Activated T-helper 17 cell treated with anti-CD3 and anti-CD28 coated beads, Interleukin-2, amount 50 U/mL, for 72 hours (primary cell): ENCODE measurements around the gene IQCN. TPM values are rescaled to one million over a fixed set of nuclear protein-coding genes. Genes with fewer than 3 reads are reported as not detected.

Source experiments
- ATAC-seq: fragments of 150-1000 bp; cut with Tn5 transposase; replicated peaks from 2 replicates; pipeline ENCODE4 v1.10.0; 2021; ENCODE audit warnings: mild to moderate bottlenecking, moderate library complexity
- H3K27ac Mint-ChIP-seq: one replicate; pipeline ENCODE4 v1.8.0; 2022; ENCODE audit warnings: mixed read lengths
- H3K27me3 Mint-ChIP-seq: one replicate; pipeline ENCODE4 v1.8.0; 2022; ENCODE audit warnings: mixed read lengths
- H3K36me3 Mint-ChIP-seq: one replicate; pipeline ENCODE4 v1.8.0; 2022; ENCODE audit warnings: low read depth, mild to moderate bottlenecking, mixed read lengths
- H3K4me1 Mint-ChIP-seq: one replicate; pipeline ENCODE4 v1.8.0; 2022; ENCODE audit warnings: mixed read lengths
- H3K4me3 Mint-ChIP-seq: one replicate; pipeline ENCODE4 v1.8.0; 2022; ENCODE audit warnings: mild to moderate bottlenecking, mixed read lengths
- H3K9me3 Mint-ChIP-seq: one replicate; pipeline ENCODE4 v1.8.0; 2022; ENCODE audit warnings: mixed read lengths
- total RNA-seq, 2 donors: library from RNA; stranded (reverse); gene quantifications; one replicate each; pipeline ENCODE4 v1.2.3, GENCODE V29; 2022

IQCN gene
- total RNA-seq, 2 donors from 2014 or later: 1.1 to 1.3 TPM

GRCh38 chr19:18269070-18269723 lies 5.1 kb downstream of the IQCN start:
- no peaks in the 10 kb centered on the region for H3K9me3 Mint-ChIP-seq
- H3K4me3 Mint-ChIP-seq: no peak overlapping the region
- no peak for ATAC-seq
- no peaks in the 10 kb centered on the region for H3K4me1 Mint-ChIP-seq
- no peak overlapping the region for H3K27ac Mint-ChIP-seq
- no peaks in the 10 kb centered on the region for H3K27me3 Mint-ChIP-seq
- H3K36me3 Mint-ChIP-seq: no peaks in the 10 kb centered on the region

GRCh38 chr19:18266771-18267686 lies 7.2 kb downstream of the IQCN start:
- Mint-ChIP-seq H3K36me3 (no peaks in the 10 kb centered on the region), H3K4me3 (no peak overlapping the region), H3K27ac (no peak overlapping the region), H3K4me1 (no peaks in the 10 kb centered on the region), H3K9me3 (no peaks in the 10 kb centered on the region), H3K27me3 (no peaks in the 10 kb centered on the region)
- no peak for ATAC-seq

GRCh38 chr19:18265582-18265981 lies 8.7 kb downstream of the IQCN start:
- Mint-ChIP-seq H3K36me3 (no peaks in the 10 kb centered on the region), H3K27ac (no peak overlapping the region), H3K9me3 (no peaks in the 10 kb centered on the region), H3K27me3 (no peaks in the 10 kb centered on the region), H3K4me3 (no peak overlapping the region), H3K4me1 (no peaks in the 10 kb centered on the region)
- no peak for ATAC-seq

GRCh38 chr19:18264971-18265540 lies 9.2 kb downstream of the IQCN start:
- Mint-ChIP-seq H3K4me3 (no peak overlapping the region), H3K4me1 (no peaks in the 10 kb centered on the region), H3K36me3 (no peaks in the 10 kb centered on the region), H3K27ac (no peak overlapping the region), H3K9me3 (no peaks in the 10 kb centered on the region), H3K27me3 (no peaks in the 10 kb centered on the region)
- ATAC-seq: no peak

- Mint-ChIP-seq H3K4me3 (no peak overlapping the region), H3K36me3 (no peaks in the 10 kb centered on the region), H3K9me3 (no peaks in the 10 kb centered on the region), H3K27ac (no peak overlapping the region), H3K4me1 (no peaks in the 10 kb centered on the region), H3K27me3 (no peaks in the 10 kb centered on the region)
- ATAC-seq: no peak
Observed at GRCh38 chr19:18264137-18264854, 10.0 kb downstream of the IQCN start.

- no peak overlapping the region for H3K27ac Mint-ChIP-seq
- no peaks in the 10 kb centered on the region for H3K36me3 Mint-ChIP-seq
- no peaks in the 10 kb centered on the region for H3K27me3 Mint-ChIP-seq
- no peak for ATAC-seq
- no peaks in the 10 kb centered on the region for H3K9me3 Mint-ChIP-seq
- H3K4me3 Mint-ChIP-seq: no peak overlapping the region
- no peaks in the 10 kb centered on the region for H3K4me1 Mint-ChIP-seq
Observed at GRCh38 chr19:18263324-18264136, 10.7 kb downstream of the IQCN start.

GRCh38 chr19:18262917-18263316 lies 11.3 kb downstream of the IQCN start:
- Mint-ChIP-seq H3K9me3 (no peaks in the 10 kb centered on the region), H3K27me3 (no peaks in the 10 kb centered on the region), H3K4me1 (no peaks in the 10 kb centered on the region), H3K4me3 (no peak overlapping the region), H3K36me3 (no peaks in the 10 kb centered on the region), H3K27ac (no peak overlapping the region)
- no peak for ATAC-seq

GRCh38 chr19:18262144-18262543 lies 12.1 kb downstream of the IQCN start:
- Mint-ChIP-seq H3K4me1 (no peaks in the 10 kb centered on the region), H3K9me3 (no peaks in the 10 kb centered on the region), H3K4me3 (no peak overlapping the region), H3K36me3 (no peaks in the 10 kb centered on the region), H3K27ac (no peak overlapping the region), H3K27me3 (no peaks in the 10 kb centered on the region)
- ATAC-seq: no peak

- H3K27ac Mint-ChIP-seq: no peak overlapping the region
- no peaks in the 10 kb centered on the region for H3K9me3 Mint-ChIP-seq
- no peaks in the 10 kb centered on the region for H3K36me3 Mint-ChIP-seq
- no peak for ATAC-seq
- no peaks in the 10 kb centered on the region for H3K27me3 Mint-ChIP-seq
- H3K4me1 Mint-ChIP-seq: no peaks in the 10 kb centered on the region
- no peak overlapping the region for H3K4me3 Mint-ChIP-seq
Observed at GRCh38 chr19:18261474-18261873, 12.8 kb downstream of the IQCN start.

- no peaks in the 10 kb centered on the region for H3K9me3 Mint-ChIP-seq
- H3K4me1 Mint-ChIP-seq: no peaks in the 10 kb centered on the region
- H3K36me3 Mint-ChIP-seq: no peaks in the 10 kb centered on the region
- no peak overlapping the region for H3K4me3 Mint-ChIP-seq
- H3K27me3 Mint-ChIP-seq: no peaks in the 10 kb centered on the region
- ATAC-seq: no peak
- no peak overlapping the region for H3K27ac Mint-ChIP-seq
Observed at GRCh38 chr19:18259893-18260292, 14.4 kb downstream of the IQCN start.

GRCh38 chr19:18257503-18258470 lies 16.5 kb downstream of the IQCN start:
- H3K27me3 Mint-ChIP-seq: peaks cover 3% of the 10 kb centered on the region
- H3K4me1 Mint-ChIP-seq: no peaks in the 10 kb centered on the region
- no peak for ATAC-seq
- no peak overlapping the region for H3K4me3 Mint-ChIP-seq
- no peaks in the 10 kb centered on the region for H3K36me3 Mint-ChIP-seq
- H3K9me3 Mint-ChIP-seq: no peaks in the 10 kb centered on the region
- no peak overlapping the region for H3K27ac Mint-ChIP-seq

- H3K9me3 Mint-ChIP-seq: no peaks in the 10 kb centered on the region
- peaks cover 6% of the 10 kb centered on the region for H3K27me3 Mint-ChIP-seq
- no peak for ATAC-seq
- H3K36me3 Mint-ChIP-seq: no peaks in the 10 kb centered on the region
- H3K4me1 Mint-ChIP-seq: no peaks in the 10 kb centered on the region
- no peak overlapping the region for H3K27ac Mint-ChIP-seq
- H3K4me3 Mint-ChIP-seq: no peak overlapping the region
Observed at GRCh38 chr19:18254546-18255503, 19.4 kb downstream of the IQCN start.
